Measurements from ENCODE around the gene TEC. TPM values are rescaled to one million over a fixed set of nuclear protein-coding genes. Genes with fewer than 3 reads are reported as not detected.

Gene TEC
- total RNA-seq, 1 donor from 2014 or later, result 1.8 TPM

DNA sequence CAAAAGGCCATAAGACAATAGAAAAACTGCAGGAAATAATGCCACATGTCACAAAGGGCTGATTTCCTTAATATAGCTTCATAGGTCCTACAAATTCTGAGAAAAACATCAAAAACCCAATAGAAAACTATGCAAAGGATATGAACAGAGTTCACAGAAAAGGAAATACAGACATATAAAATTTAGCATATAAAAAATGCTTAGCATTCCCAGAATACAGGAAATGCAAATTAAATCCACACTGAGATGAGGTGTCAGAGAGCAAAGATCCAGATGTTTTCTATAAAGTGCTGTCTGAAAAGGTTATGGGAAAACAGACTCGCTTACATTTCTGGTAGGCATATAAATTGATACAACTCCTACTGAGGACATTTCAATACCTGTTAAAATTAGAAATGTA, 169.4 kb downstream of the TEC start:
- H3K9me3 Mint-ChIP-seq, result no peaks in the 10 kb centered on the region
- no peaks in the 10 kb centered on the region for H3K36me3 Mint-ChIP-seq
- TF ChIP-seq, protein P1, sequence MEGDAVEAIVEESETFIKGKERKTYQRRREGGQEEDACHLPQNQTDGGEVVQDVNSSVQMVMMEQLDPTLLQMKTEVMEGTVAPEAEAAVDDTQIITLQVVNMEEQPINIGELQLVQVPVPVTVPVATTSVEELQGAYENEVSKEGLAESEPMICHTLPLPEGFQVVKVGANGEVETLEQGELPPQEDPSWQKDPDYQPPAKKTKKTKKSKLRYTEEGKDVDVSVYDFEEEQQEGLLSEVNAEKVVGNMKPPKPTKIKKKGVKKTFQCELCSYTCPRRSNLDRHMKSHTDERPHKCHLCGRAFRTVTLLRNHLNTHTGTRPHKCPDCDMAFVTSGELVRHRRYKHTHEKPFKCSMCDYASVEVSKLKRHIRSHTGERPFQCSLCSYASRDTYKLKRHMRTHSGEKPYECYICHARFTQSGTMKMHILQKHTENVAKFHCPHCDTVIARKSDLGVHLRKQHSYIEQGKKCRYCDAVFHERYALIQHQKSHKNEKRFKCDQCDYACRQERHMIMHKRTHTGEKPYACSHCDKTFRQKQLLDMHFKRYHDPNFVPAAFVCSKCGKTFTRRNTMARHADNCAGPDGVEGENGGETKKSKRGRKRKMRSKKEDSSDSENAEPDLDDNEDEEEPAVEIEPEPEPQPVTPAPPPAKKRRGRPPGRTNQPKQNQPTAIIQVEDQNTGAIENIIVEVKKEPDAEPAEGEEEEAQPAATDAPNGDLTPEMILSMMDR (conservative IDR thresholded peaks at IDR 0.05), result no peak
- DNase-seq (ENCODE audit: extremely low spot score, unreplicated experiment), result no peak
- peaks cover 4% of the 10 kb centered on the region for H3K27me3 Mint-ChIP-seq
- no peak overlapping the region for H3K27ac Mint-ChIP-seq
- no peaks in the 10 kb centered on the region for H3K4me1 Mint-ChIP-seq (ENCODE audit: unreplicated experiment)
- H3K4me3 Mint-ChIP-seq, result no peak overlapping the region

DNA sequence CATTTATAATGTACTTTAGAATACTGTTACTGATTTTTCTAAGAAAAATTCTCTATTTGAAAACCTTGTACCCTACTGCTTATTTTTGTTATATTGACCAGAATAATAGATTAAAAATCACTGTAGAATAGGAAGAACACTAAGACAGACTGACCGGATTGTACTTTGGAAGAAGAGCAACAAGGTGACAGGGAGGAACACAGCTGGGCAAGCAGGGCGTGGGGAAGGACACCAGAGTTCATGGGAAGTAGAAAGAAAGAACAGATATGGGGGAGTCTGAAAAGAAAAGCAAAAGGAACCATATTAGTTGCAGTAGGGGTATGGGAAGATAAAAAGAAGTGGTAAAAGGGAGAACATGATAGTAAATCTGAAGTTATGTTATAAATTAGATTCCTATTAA, 174.2 kb downstream of the TEC start:
- H3K27me3 Mint-ChIP-seq, result peaks cover 4% of the 10 kb centered on the region
- TF ChIP-seq, protein P1 (conservative IDR thresholded peaks at IDR 0.05), result no peak
- no peak for DNase-seq (ENCODE audit: extremely low spot score, unreplicated experiment)
- H3K36me3 Mint-ChIP-seq, result no peaks in the 10 kb centered on the region
- H3K4me3 Mint-ChIP-seq, result no peak overlapping the region
- H3K27ac Mint-ChIP-seq, result no peak overlapping the region
- H3K4me1 Mint-ChIP-seq (ENCODE audit: unreplicated experiment), result no peaks in the 10 kb centered on the region
- no peaks in the 10 kb centered on the region for H3K9me3 Mint-ChIP-seq

DNA sequence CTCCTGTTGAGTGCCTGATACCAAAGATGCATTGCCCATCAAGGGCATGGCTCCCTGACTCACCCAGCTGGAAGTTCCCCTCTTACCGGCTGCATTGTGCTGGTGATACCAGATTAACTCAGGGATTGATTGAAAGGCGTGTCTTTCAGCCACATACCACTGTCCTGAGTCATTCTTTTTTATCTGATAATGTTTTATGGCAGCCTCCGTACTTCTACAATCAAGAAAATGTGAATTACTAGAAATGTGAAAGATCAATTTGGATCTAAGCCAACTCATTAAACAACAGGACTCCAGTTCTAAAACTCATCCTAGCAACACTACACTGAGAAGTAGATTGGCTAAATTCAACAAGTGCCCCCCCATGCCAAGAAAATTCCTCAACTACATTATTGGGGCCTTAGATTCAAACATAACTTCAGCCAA, 175.6 kb downstream of the TEC start:
- Mint-ChIP-seq H3K36me3 (no peaks in the 10 kb centered on the region), H3K27me3 (peaks cover 4% of the 10 kb centered on the region), H3K9me3 (no peaks in the 10 kb centered on the region), H3K4me1 (ENCODE audit: unreplicated experiment) (no peaks in the 10 kb centered on the region), H3K4me3 (peak overlapping the region; percentile 8), H3K27ac (peak overlapping the region; percentile 89)
- no peak for DNase-seq (ENCODE audit: extremely low spot score, unreplicated experiment)
- TF ChIP-seq, protein P1 (conservative IDR thresholded peaks at IDR 0.05), result no peak

DNA sequence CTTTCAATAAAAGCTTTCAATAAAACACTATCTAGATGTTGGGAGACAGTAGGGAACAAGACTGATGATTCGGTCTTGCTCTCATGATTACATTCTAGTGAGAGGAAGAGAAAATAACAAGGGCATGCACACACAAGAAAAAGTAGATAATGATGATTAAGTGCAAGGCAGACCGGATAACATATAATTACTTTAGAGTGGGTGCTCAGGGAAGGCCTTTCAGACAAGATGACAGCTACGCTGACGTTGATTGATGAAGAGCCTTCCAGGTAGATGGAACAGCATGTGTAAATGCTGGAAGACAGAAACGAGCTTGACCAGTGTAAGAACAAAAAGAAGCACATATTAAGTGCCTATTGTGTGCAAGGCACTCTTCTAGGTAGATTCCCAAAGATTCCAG, 179.0 kb downstream of the TEC start:
- DNase-seq (ENCODE audit: extremely low spot score, unreplicated experiment), result no peak
- Mint-ChIP-seq H3K9me3 (no peaks in the 10 kb centered on the region), H3K27ac (no peak overlapping the region), H3K4me3 (no peak overlapping the region), H3K27me3 (peaks cover 4% of the 10 kb centered on the region), H3K36me3 (no peaks in the 10 kb centered on the region), H3K4me1 (ENCODE audit: unreplicated experiment) (no peaks in the 10 kb centered on the region)
- TF ChIP-seq, protein P1 (conservative IDR thresholded peaks at IDR 0.05), result no peak

DNA sequence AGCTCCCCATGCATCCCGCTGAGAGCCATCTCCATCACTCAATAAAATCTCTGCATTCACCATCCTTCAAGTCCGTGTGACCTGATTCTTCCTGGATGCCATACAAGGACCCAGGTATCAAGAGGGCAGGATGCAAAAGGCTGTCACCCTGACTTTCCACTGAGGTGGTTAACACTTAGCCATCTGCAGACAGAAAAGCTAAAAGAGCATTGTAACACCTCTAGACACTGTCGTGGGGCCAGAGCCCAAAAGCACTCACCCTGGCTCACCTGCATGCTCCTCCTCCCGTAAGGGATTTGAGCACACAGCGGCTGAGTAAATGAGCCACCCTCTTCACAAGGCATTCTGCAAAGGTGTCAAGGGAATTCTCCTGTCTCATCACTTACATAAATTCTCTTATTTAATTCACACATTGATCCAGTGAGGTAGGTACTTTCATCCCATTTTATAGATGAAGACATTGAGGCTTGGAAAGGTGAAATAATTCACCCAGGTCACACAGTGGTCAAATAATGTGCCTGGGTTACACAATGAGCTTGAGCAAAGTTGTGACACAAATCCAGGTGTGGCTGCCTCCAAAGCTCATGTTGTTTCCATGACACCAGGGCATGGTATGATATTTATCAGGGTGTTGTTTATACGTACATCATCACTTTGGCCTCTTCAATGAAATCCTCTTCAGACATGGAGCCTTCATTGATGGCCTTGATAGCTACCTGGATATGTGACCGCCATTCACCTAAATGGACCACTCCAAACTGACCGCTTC, 183.6 kb downstream of the TEC start:
- Mint-ChIP-seq H3K36me3 (no peaks in the 10 kb centered on the region), H3K27ac (peak overlapping the region; percentile 80), H3K4me3 (peak overlapping the region; percentile 7), H3K27me3 (no peaks in the 10 kb centered on the region), H3K4me1 (ENCODE audit: unreplicated experiment) (peaks cover 7% of the 10 kb centered on the region), H3K9me3 (no peaks in the 10 kb centered on the region)
- no peak for DNase-seq (ENCODE audit: extremely low spot score, unreplicated experiment)
- TF ChIP-seq, protein P1 (conservative IDR thresholded peaks at IDR 0.05), result no peak

Other genes starting within 250 kb of the TEC start
- gene TXK, start 135.6 kb downstream of the TEC start, total RNA-seq (ENCODE audit: low replicate concordance), result 1.3 and 2.2 TPM in 2 replicates
- gene SLAIN2, start 71.7 kb upstream of the TEC start, total RNA-seq (ENCODE audit: low replicate concordance), result 55.8 and 68.5 TPM in 2 replicates
- 0.99 and 2.8 TPM in 2 replicates for gene SLC10A4, start 213.5 kb upstream of the TEC start, total RNA-seq (ENCODE audit: low replicate concordance)
- 0.57 TPM in 1 of 2 replicates, not detected in the other for gene ZAR1, start 220.4 kb upstream of the TEC start, total RNA-seq (ENCODE audit: low replicate concordance)

All from type B pancreatic cell (in vitro differentiated cells).